PC-9 (cell line): ENCODE data around the gene SLC16A9. TPM values are rescaled to one million over a fixed set of nuclear protein-coding genes. Genes with fewer than 3 reads are reported as not detected.

ENCODE experiments used
- BruUV-seq: library from RNA; stranded (reverse); fragments of 400-500 nt; replicated peaks from 2 replicates; lab custom pipeline; 2021; lab: Mats Ljungman, UMichigan
- CTCF ChIA-PET: fragments of 300-600 bp; sonication (Branson Sonifier 250); formaldehyde crosslinking; loops from one replicate; lab custom pipeline; 2022; ENCODE audit warnings: antibody characterized with exemption; lab: Charles Lee
- POLR2A ChIA-PET: fragments of 300-600 bp; sonication (Branson Sonifier 250); formaldehyde crosslinking; loops from one replicate; lab custom pipeline; 2022; ENCODE audit warnings: antibody characterized with exemption; ENCODE audit not compliant: unreplicated experiment; lab: Charles Lee
- DNase-seq, 2 experiments: peaks; one replicate each; pipeline versions ENCODE4 v3.0.0 to v3.0.0-alpha.2; 2015 to 2022; ENCODE audit warnings: mixed read lengths in 1 of 2
- H2AFZ ChIP-seq: fragments of 200-600 bp; sonication (generic); 2 replicates; pipeline ENCODE4 v1.8.1; 2017; ENCODE audit warnings: antibody characterized with exemption
- H3F3A ChIP-seq: fragments of 200-600 bp; sonication (generic); 2 replicates; pipeline ENCODE4 v1.8.1; 2017; ENCODE audit warnings: antibody characterized with exemption, mild to moderate bottlenecking, low read depth; ENCODE audit not compliant: insufficient read depth
- H3K27ac ChIP-seq: fragments of 200-600 bp; sonication (generic); 2 replicates; pipeline ENCODE4 v1.6.1; 2016; ENCODE audit warnings: mixed run types
- H3K27me3 ChIP-seq: fragments of 200-600 bp; sonication (generic); 2 replicates; pipeline ENCODE4 v1.6.1; 2016; ENCODE audit warnings: low read depth, mixed run types; ENCODE audit not compliant: insufficient read depth
- H3K36me3 ChIP-seq: fragments of 200-600 bp; sonication (generic); 2 replicates; pipeline ENCODE4 v1.6.1; 2016; ENCODE audit warnings: low read depth, mixed run types
- H3K4me1 ChIP-seq: fragments of 200-600 bp; sonication (generic); replicated peaks from 2 replicates; pipeline ENCODE4 v1.6.1; 2016; ENCODE audit warnings: mixed run types; ENCODE audit not compliant: insufficient read depth
- H3K4me2 ChIP-seq: fragments of 200-600 bp; sonication (generic); 2 replicates; pipeline ENCODE4 v1.6.1; 2017; ENCODE audit warnings: mixed run types
- H3K4me3 ChIP-seq: fragments of 200-600 bp; sonication (generic); 2 replicates; pipeline ENCODE4 v1.6.1; 2016; ENCODE audit warnings: mixed run types
- H3K79me2 ChIP-seq: fragments of 200-600 bp; sonication (generic); 2 replicates; pipeline ENCODE4 v1.6.1; 2017; ENCODE audit warnings: low read depth, mixed run types
- H3K9me2 ChIP-seq: fragments of 200-600 bp; sonication (generic); 2 replicates; pipeline ENCODE4 v1.8.1; 2017; ENCODE audit warnings: mild to moderate bottlenecking; ENCODE audit not compliant: insufficient read depth
- H3K9me3 ChIP-seq: fragments of 200-600 bp; sonication (generic); 2 replicates; pipeline ENCODE4 v1.8.1; 2016; ENCODE audit warnings: low read depth; ENCODE audit not compliant: insufficient read depth
- H4K20me1 ChIP-seq: fragments of 200-600 bp; sonication (generic); 2 replicates; pipeline ENCODE4 v1.8.1; 2017; ENCODE audit not compliant: insufficient read depth
- CTCF ChIP-seq: fragments of 200-600 bp; sonication (generic); conservative IDR thresholded peaks from 2 replicates; pipeline ENCODE4 v1.6.1; 2017; ENCODE audit warnings: mixed run types, antibody characterized with exemption, mild to moderate bottlenecking, moderate library complexity
- EZH2 ChIP-seq: fragments of 200-600 bp; sonication (generic); IDR thresholded peaks from 2 replicates; pipeline ENCODE4 v1.8.0; 2017; ENCODE audit warnings: antibody characterized with exemption, low read depth
- intact Hi-C: fragments of 100-400 bp; cut with micrococcal nuclease; formaldehyde crosslinking; loops from one replicate; pipeline ENCODE4 v1.10.0; 2022; ENCODE audit not compliant: unreplicated experiment
- total RNA-seq: library from RNA; stranded (reverse); gene quantifications from 2 replicates; pipeline ENCODE4 v1.2.3, GENCODE V29; 2021

The SLC16A9 gene
- total RNA-seq, 1 experiment from 2014 or later: not detected

GRCh38 chr10:59684006-59684405, 25.6 kb downstream of the SLC16A9 start:
- H3K9me2 ChIP-seq: no peaks in the 10 kb centered on the region
- no peaks in the 10 kb centered on the region for H4K20me1 ChIP-seq
- POLR2A ChIA-PET: no interaction called here
- H3F3A ChIP-seq: no peaks in the 10 kb centered on the region
- intact Hi-C loops: no loop called here
- no peak overlapping the region for H3K4me2 ChIP-seq
- no peaks in the 10 kb centered on the region for H3K36me3 ChIP-seq
- no TSS peak for BruUV-seq
- H3K4me3 ChIP-seq: no peak overlapping the region
- H3K4me1 ChIP-seq: 0 out of 2 replicates have a peak, but pooled peaks cover 12% of the 10 kb centered on the region
- TF ChIP-seq CTCF (no peak), EZH2 (no peak)
- H3K79me2 ChIP-seq: no peaks in the 10 kb centered on the region
- no peak overlapping the region for H3K27ac ChIP-seq
- H3K9me3 ChIP-seq: no peaks in the 10 kb centered on the region
- DNase-seq: no peak
- H3K27me3 ChIP-seq: no peaks in the 10 kb centered on the region
- CTCF ChIA-PET: no interaction called here
- no peak overlapping the region for H2AFZ ChIP-seq

- Histone ChIP-seq H3K9me3 (no peaks in the 10 kb centered on the region), H3K27ac (no peak overlapping the region), H3K4me1 (0 out of 2 replicates have a peak, but pooled peaks cover 7% of the 10 kb centered on the region), H3K9me2 (no peaks in the 10 kb centered on the region), H3K79me2 (no peaks in the 10 kb centered on the region), H3K27me3 (no peaks in the 10 kb centered on the region), H3K4me3 (no peak overlapping the region), H3K36me3 (no peaks in the 10 kb centered on the region), H3K4me2 (no peak overlapping the region), H2AFZ (no peak overlapping the region), H3F3A (no peaks in the 10 kb centered on the region), H4K20me1 (no peaks in the 10 kb centered on the region)
- POLR2A ChIA-PET: no interaction called here
- DNase-seq: no peak
- CTCF ChIA-PET: no interaction called here
- TF ChIP-seq CTCF (no peak), EZH2 (no peak)
- BruUV-seq: no TSS peak
- intact Hi-C loops: no loop called here
Measured at GRCh38 chr10:59682986-59683937, 26.4 kb downstream of the SLC16A9 start.

GRCh38 chr10:59680199-59680598, 29.5 kb downstream of the SLC16A9 start:
- POLR2A ChIA-PET: interaction anchor here (0.8 kb wide), 1 partner anchor 121 kb away, joined by 3 read pairs; no protein-coding TSS in a partner anchor

More at GRCh38 chr10:59680199-59680598, 29.5 kb downstream of the SLC16A9 start:
- no peak for DNase-seq
- H3K9me3 ChIP-seq: no peaks in the 10 kb centered on the region
- no TSS peak for BruUV-seq
- H3F3A ChIP-seq: no peaks in the 10 kb centered on the region
- CTCF ChIA-PET: no interaction called here
- H3K4me3 ChIP-seq: no peak overlapping the region
- intact Hi-C loops: no loop called here
- H3K4me1 ChIP-seq: 0 out of 2 replicates have a peak, but pooled peaks cover 6% of the 10 kb centered on the region
- no peaks in the 10 kb centered on the region for H4K20me1 ChIP-seq
- no peaks in the 10 kb centered on the region for H3K27me3 ChIP-seq
- H3K36me3 ChIP-seq: no peaks in the 10 kb centered on the region
- no peak overlapping the region for H2AFZ ChIP-seq
- no peaks in the 10 kb centered on the region for H3K79me2 ChIP-seq
- H3K4me2 ChIP-seq: no peak overlapping the region
- no peaks in the 10 kb centered on the region for H3K9me2 ChIP-seq
- no peak overlapping the region for H3K27ac ChIP-seq
- TF ChIP-seq CTCF (no peak), EZH2 (no peak)
